Thyroid gland (tissue), 4 donors: ENCODE data around the gene ADTRP. TPM values are rescaled to one million over a fixed set of nuclear protein-coding genes. Genes with fewer than 3 reads are reported as not detected.
A peak's percentile ranks its signal among the peaks of the same experiment; 100 is the strongest.

Experiments
- DNase-seq, 2 donors: peaks; one replicate each; pipeline ENCODE4 v3.0.0-alpha.2; 2019
- H3K27ac ChIP-seq, 3 donors: fragments of 200-600 bp; sonication (generic); 1 replicate in 2 of 3; 2 replicates in 1 of 3; pipeline ENCODE4 v1.5.1; 2016 to 2019; ENCODE audit warnings: mild to moderate bottlenecking in 1 of 3, moderate library complexity in 1 of 3
- H3K27me3 ChIP-seq: fragments of 200-600 bp; sonication (generic); one replicate; pipeline ENCODE4 v1.5.1; 2019
- H3K36me3 ChIP-seq, 2 donors: fragments of 200-600 bp; sonication (generic); one replicate each; pipeline ENCODE4 v1.5.1; 2016 to 2019
- H3K4me1 ChIP-seq, 2 donors: fragments of 200-600 bp; sonication (generic); one replicate each; pipeline ENCODE4 v1.5.1; 2017 to 2019
- H3K4me3 ChIP-seq, 3 donors: fragments of 200-600 bp; sonication (generic); replicated peaks in 1 of 3; 1 replicate in 2 of 3; 2 replicates in 1 of 3; pipeline ENCODE4 v1.5.1; 2016; ENCODE audit warnings: mild to moderate bottlenecking in 1 of 3
- H3K9me3 ChIP-seq: fragments of 200-600 bp; sonication (generic); one replicate; pipeline ENCODE4 v1.5.1; 2017
- POLR2A ChIP-seq, 2 donors: fragments of 450-650 bp; IDR thresholded peaks; one replicate each; pipeline ENCODE4 v1.6.1; 2017; ENCODE audit warnings: antibody characterized with exemption in 2 of 2, mild to moderate bottlenecking in 2 of 2, moderate library complexity in 1 of 2
- WGBS, 2 donors: methylation state at CpG; one replicate each; pipeline ENCODE4 v1.1.5; 2017; 5-methylcytosine and 5-hydroxymethylcytosine counted together
- intact Hi-C: fragments of 100-400 bp; cut with DNase I; formaldehyde crosslinking; loops from one replicate; pipeline ENCODE4 v1.15.1; 2023
- total RNA-seq, 4 donors: library from RNA; depleted of rRNA; stranded (reverse); fragments of >200 nt; gene quantifications; one replicate each; pipeline ENCODE4 v1.2.3, GENCODE V29; 2016
- TF ChIP-seq, protein P1 (sequence below), 6 experiments: fragments of 200-600 bp in 3 of 6; fragments of 450-650 bp in 3 of 6; sonication (generic) in 3 of 6; IDR thresholded peaks; one replicate each; pipeline ENCODE4 v1.5.1; 2016 to 2019; ENCODE audit warnings: antibody characterized with exemption in 6 of 6, mild to moderate bottlenecking in 2 of 6, inconsistent platforms in 1 of 6, moderate library complexity in 1 of 6

ADTRP gene
- total RNA-seq, 4 donors from 2014 or later: 0.40 to 3.5 TPM; not detected in 2

DNA sequence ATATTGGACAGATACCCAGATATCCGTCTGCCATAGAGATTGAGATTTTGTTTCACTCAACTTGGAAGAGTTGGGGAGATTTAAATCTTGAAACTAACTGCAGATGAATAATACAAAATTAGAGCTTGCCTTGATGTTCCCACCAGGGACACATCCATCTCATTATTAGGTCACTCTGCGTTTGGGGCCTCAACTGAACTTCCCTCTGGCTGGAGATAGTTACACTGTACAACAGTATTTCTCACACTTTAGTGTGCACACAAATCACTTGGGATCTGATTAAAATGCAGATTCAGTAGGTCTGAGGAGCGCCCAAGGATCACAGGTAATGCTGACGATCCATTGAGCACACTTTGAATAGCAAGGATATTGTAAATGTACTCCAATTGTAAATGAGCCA, 35.0 kb upstream of the ADTRP start:
- Histone ChIP-seq H3K27ac (no peak overlapping the region), H3K9me3 (no peaks in the 10 kb centered on the region), H3K4me1 (peaks cover 29 to 39% of the 10 kb centered on the region in 2 donors), H3K27me3 (no peaks in the 10 kb centered on the region), H3K36me3 (no peaks in the 10 kb centered on the region), H3K4me3 (no peak overlapping the region)
- no peak for TF ChIP-seq POLR2A (IDR thresholded peaks at IDR 0.05)
- TF ChIP-seq, protein P1, sequence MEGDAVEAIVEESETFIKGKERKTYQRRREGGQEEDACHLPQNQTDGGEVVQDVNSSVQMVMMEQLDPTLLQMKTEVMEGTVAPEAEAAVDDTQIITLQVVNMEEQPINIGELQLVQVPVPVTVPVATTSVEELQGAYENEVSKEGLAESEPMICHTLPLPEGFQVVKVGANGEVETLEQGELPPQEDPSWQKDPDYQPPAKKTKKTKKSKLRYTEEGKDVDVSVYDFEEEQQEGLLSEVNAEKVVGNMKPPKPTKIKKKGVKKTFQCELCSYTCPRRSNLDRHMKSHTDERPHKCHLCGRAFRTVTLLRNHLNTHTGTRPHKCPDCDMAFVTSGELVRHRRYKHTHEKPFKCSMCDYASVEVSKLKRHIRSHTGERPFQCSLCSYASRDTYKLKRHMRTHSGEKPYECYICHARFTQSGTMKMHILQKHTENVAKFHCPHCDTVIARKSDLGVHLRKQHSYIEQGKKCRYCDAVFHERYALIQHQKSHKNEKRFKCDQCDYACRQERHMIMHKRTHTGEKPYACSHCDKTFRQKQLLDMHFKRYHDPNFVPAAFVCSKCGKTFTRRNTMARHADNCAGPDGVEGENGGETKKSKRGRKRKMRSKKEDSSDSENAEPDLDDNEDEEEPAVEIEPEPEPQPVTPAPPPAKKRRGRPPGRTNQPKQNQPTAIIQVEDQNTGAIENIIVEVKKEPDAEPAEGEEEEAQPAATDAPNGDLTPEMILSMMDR (IDR thresholded peaks at IDR 0.05): no peak
- intact Hi-C loops: no loop called here
- WGBS, 2 donors: 75 to 87% methylated on average over 4 of the region's 4 CpGs
- DNase-seq: no peak

DNA sequence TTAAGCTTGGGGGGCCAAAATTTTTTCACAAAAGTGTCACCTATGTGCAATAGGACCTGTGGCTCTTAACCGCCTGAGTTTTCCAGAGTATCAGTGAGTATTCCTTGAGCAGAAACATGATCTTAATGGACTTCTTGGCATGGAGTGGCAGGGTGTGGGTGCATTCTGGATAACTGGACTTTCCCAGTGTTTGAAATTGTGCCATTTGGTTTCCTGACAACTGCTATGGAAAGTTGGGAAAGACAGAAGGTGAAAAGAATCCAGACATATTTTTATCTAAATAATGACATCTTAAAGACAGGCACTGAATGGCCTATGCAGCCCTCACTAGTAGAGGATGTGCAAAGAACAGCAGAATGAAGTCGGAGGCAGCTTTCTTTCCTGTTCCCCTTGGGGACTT, 34.3 kb upstream of the ADTRP start:
- Histone ChIP-seq H3K9me3 (no peaks in the 10 kb centered on the region), H3K27ac (no peak overlapping the region), H3K27me3 (no peaks in the 10 kb centered on the region), H3K4me1 (peaks cover 29 to 39% of the 10 kb centered on the region in 2 donors), H3K36me3 (no peaks in the 10 kb centered on the region), H3K4me3 (no peak overlapping the region)
- TF ChIP-seq, protein P1 (IDR thresholded peaks at IDR 0.05): no peak
- TF ChIP-seq POLR2A (IDR thresholded peaks at IDR 0.05): no peak
- intact Hi-C loops: no loop called here
- WGBS, 2 donors: 70 to 84% methylated on average over 2 of the region's 2 CpGs
- no peak for DNase-seq

DNA sequence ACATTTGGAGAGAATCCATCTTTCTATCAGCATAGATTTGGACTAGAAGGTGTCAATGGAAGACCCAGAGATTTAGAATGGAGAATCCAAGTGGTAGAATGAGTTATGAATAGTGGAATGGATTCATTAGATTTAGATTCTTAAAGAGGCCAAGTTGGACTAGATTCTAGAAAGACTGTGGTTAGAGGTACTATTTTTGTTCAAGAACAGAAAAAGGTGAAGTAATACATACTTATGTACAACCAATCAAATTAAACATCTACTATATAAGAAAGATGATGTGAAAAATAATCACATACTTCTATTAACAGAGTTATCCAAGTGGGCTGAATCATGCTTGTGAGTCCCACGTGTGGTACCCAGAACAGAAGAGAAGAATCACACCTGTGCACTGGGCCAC, 33.8 kb upstream of the ADTRP start:
- Histone ChIP-seq H3K4me3 (no peak overlapping the region), H3K27ac (no peak overlapping the region), H3K4me1 (peaks cover 29 to 39% of the 10 kb centered on the region in 2 donors), H3K27me3 (no peaks in the 10 kb centered on the region), H3K36me3 (no peaks in the 10 kb centered on the region), H3K9me3 (no peaks in the 10 kb centered on the region)
- TF ChIP-seq POLR2A (IDR thresholded peaks at IDR 0.05): no peak
- TF ChIP-seq, protein P1 (IDR thresholded peaks at IDR 0.05): no peak
- no peak for DNase-seq
- WGBS, 2 donors: 86 to 88% methylated on average over 1 of the region's 1 CpG
- intact Hi-C loops: no loop called here

DNA sequence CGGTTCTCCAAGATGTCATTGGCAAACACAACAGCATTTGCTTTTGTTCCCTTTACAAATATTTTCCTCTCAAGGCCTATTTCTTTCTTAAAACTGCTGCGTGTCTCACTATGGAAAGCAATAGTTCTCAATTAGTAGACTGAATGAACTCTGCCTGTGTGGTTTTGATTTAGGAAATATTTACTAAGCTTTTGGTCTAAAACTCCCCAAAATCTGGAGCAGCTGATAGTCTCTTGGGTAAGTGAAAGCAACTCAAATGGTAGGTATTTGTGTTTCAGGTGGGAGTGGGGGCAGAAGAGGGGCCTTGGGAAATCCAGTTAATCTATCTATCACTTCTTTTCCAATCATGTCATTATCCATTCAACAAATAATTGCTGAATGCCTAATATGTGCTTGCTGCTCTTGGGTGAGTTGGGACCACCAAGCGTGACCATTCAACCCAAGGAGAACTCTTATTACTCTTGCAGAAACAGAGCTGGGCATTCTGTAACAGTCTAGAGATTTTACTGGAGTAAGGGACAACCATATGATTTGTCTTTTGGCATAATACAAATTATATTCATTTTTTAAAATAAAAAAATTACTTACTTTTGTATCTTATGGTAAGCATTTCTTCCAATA, 33.2 kb upstream of the ADTRP start:
- Histone ChIP-seq H3K4me3 (no peak overlapping the region), H3K27me3 (no peaks in the 10 kb centered on the region), H3K27ac (peak overlapping the region; percentile 58 to 92 (median 73)), H3K9me3 (no peaks in the 10 kb centered on the region), H3K36me3 (no peaks in the 10 kb centered on the region), H3K4me1 (peaks cover 29 to 39% of the 10 kb centered on the region in 2 donors)
- WGBS, 2 donors: 51 to 52% methylated on average over 3 of the region's 3 CpGs
- TF ChIP-seq, protein P1 (IDR thresholded peaks at IDR 0.05): no peak
- TF ChIP-seq POLR2A (IDR thresholded peaks at IDR 0.05): no peak
- intact Hi-C loops: no loop called here
- peak; percentile 52 for DNase-seq

DNA sequence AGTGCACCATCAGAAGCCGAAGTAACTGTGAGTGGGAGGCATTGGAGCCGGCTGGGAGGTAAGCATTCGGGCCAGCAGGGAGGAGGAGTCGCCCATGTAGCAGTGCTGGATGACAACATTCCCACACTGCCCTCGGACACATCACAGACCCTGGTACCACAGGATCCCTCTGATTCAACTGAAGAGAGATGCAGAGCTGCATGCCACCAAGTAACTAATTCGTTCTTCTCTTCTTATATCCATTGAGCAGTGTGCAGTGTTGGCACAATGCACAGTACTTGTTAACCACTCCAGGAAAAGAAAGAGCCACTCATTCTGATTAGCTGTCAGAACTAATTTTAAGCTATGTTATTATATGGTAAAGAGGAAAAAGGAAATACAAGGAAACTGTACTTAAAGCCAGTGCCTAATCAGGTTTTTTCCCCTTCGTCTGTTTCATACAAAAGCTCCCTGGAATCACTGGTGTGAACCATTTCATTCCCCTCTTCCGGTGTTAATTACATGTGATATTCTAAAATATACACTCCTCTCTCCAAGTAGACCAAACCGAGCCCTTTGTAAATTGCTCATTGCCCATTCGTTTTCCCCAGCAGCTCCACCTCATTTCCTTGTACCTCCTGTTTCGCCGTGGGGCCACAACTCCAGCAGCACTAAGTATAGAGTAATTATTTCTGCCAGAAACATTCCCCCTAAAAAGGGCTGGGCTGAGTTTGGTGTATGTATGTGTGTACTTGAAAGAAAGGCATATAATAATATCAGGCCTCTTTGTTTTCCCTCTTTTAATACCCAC, 32.4 kb upstream of the ADTRP start:
- DNase-seq: no peak
- peak overlapping the region; percentile 58 to 92 (median 73) for H3K27ac ChIP-seq

More for the DNA sequence above, 32.4 kb upstream of the ADTRP start:
- Histone ChIP-seq H3K27me3 (no peaks in the 10 kb centered on the region), H3K9me3 (no peaks in the 10 kb centered on the region), H3K4me3 (no peak overlapping the region), H3K4me1 (peaks cover 29 to 39% of the 10 kb centered on the region in 2 donors), H3K36me3 (no peaks in the 10 kb centered on the region)
- no peak for TF ChIP-seq POLR2A (IDR thresholded peaks at IDR 0.05)
- TF ChIP-seq, protein P1 (IDR thresholded peaks at IDR 0.05): no peak
- 44 to 50% methylated on average over 12 of the region's 12 CpGs for WGBS, 2 donors
- intact Hi-C loops: no loop called here
